HepG2 (cell line): ENCODE results near the gene GNAS-AS1.

Experiments used
- MAZ ChIP-seq, 2 experiments: sonication (generic) in 1 of 2; formaldehyde crosslinking in 1 of 2; IDR thresholded peaks; 2 replicates each; pipeline versions ENCODE4 v1.5.0 to v1.6.1; 2012 to 2020; ENCODE audit warnings: low read depth in 2 of 2, mild to moderate bottlenecking in 2 of 2, borderline replicate concordance in 1 of 2, improper control_type of control experiment in 1 of 2, low read length in 1 of 2, missing genetic modification reagents in 1 of 2, moderate library complexity in 1 of 2
- PHF8 ChIP-seq: sonication (generic); formaldehyde crosslinking; IDR thresholded peaks from 2 replicates; pipeline ENCODE4 v1.5.0; 2020; ENCODE audit warnings: missing genetic modification reagents
- SYNCRIP ChIP-seq: fragments of 200-400 bp; formaldehyde crosslinking; IDR thresholded peaks from 2 replicates; pipeline ENCODE4 v1.6.1; 2018; ENCODE audit warnings: mild to moderate bottlenecking, low read depth, low read length; ENCODE audit not compliant: insufficient read depth
- ZKSCAN1 ChIP-seq: fragments of 150-350 bp; IDR thresholded peaks from 2 replicates; pipeline ENCODE4 v1.6.1; 2014; ENCODE audit warnings: low read length
- ZNF530 ChIP-seq: sonication (generic); formaldehyde crosslinking; IDR thresholded peaks from 2 replicates; pipeline ENCODE4 v1.5.0; 2020; ENCODE audit warnings: low read depth, mild to moderate bottlenecking, missing genetic modification reagents
- TF ChIP-seq, protein P1 (sequence below): sonication (generic); formaldehyde crosslinking; IDR thresholded peaks from 2 replicates; pipeline ENCODE4 v1.5.0; 2020; ENCODE audit warnings: mild to moderate bottlenecking, missing genetic modification reagents, moderate library complexity

DNA sequence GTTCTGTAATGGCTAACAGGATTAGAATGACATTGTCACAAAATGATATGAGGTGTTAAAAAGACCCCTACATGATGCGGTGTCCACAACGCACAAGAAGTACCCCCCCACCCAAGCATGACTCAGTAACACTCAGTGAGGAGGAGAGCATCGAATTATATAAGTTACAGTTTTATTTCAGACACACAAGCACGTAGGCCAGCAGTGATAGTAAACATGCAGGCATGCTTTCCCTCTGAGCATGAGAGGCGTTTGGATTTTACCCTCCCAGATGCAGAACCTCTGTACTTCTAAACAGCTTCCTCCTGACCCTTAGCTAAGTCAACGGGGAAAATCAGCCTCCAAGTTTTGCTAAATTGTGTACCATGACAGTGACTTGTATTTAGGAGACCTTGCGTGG, 25.7 kb upstream of the GNAS-AS1 start:
- TF ChIP-seq, protein P1, sequence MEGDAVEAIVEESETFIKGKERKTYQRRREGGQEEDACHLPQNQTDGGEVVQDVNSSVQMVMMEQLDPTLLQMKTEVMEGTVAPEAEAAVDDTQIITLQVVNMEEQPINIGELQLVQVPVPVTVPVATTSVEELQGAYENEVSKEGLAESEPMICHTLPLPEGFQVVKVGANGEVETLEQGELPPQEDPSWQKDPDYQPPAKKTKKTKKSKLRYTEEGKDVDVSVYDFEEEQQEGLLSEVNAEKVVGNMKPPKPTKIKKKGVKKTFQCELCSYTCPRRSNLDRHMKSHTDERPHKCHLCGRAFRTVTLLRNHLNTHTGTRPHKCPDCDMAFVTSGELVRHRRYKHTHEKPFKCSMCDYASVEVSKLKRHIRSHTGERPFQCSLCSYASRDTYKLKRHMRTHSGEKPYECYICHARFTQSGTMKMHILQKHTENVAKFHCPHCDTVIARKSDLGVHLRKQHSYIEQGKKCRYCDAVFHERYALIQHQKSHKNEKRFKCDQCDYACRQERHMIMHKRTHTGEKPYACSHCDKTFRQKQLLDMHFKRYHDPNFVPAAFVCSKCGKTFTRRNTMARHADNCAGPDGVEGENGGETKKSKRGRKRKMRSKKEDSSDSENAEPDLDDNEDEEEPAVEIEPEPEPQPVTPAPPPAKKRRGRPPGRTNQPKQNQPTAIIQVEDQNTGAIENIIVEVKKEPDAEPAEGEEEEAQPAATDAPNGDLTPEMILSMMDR = no peak
- TF ChIP-seq ZKSCAN1 (no peak), SYNCRIP (no peak), PHF8 (CRISPR knock-in tag) (no peak), MAZ (IDR thresholded peaks at IDR 0.05; ENCODE audit: borderline replicate concordance, low read depth, low read length) (no peak), MAZ (CRISPR knock-in tag; IDR thresholded peaks at IDR 0.05; ENCODE audit: low read depth) (no peak), ZNF530 (no peak)
